ENCODE results near the gene KRT75. TPM values are rescaled to one million over a fixed set of nuclear protein-coding genes. Genes with fewer than 3 reads are reported as not detected.

Gene KRT75
- polyA plus RNA-seq, 1 donor from 2014 or later, result not detected

DNA sequence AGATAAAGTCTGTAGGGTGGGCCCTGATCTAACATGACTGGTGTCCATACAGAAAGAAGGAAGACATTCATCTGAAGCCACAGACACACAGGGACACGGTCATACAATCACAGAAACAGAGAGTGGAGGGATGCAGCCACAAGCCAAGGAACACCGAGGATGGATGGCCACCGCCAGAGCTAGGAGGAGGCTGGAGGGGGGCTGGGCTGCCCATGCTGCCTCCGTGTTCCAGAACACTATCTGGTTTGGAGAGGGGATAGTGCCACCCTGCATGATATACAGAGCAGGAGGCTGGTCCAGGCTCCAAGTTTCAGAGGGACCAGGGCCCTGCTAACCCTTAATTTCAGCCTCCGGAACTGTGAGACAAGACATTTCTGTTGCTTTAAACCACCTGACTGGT lies 8.7 kb downstream of the KRT75 start:
- Histone ChIP-seq H3K4me3 (ENCODE audit: low read length) (no peak overlapping the region), H3K27me3 (ENCODE audit: insufficient read depth, low read depth, low read length) (no peaks in the 10 kb centered on the region), H3K36me3 (ENCODE audit: insufficient read depth, low read length) (no peaks in the 10 kb centered on the region), H2AFZ (ENCODE audit: low read depth, low read length) (no peak overlapping the region), H3K4me2 (ENCODE audit: low read length) (no peak overlapping the region), H4K20me1 (ENCODE audit: insufficient read depth) (no peaks in the 10 kb centered on the region), H3K9ac (ENCODE audit: low read length) (no peak overlapping the region), H3K27ac (ENCODE audit: low read length) (no peak overlapping the region), H3K9me3 (ENCODE audit: low read length) (no peaks in the 10 kb centered on the region), H3K9me2 (ENCODE audit: insufficient read depth, low read length) (no peaks in the 10 kb centered on the region), H3F3A (ENCODE audit: insufficient read depth, low read length, poor library complexity, severe bottlenecking) (no peaks in the 10 kb centered on the region), H3K79me2 (replicated peaks; ENCODE audit: insufficient read depth, low read length) (no peaks in the 10 kb centered on the region)
- TF ChIP-seq CTCF (IDR thresholded peaks at IDR 0.05; ENCODE audit: poor library complexity, severe bottlenecking) (no peak), EP300 (conservative IDR thresholded peaks at IDR 0.05; ENCODE audit: poor library complexity, severe bottlenecking) (no peak), EZH2 (IDR thresholded peaks at IDR 0.05; ENCODE audit: borderline replicate concordance, insufficient read depth, low read length, poor library complexity, severe bottlenecking) (no peak), POLR2AphosphoS5 (IDR thresholded peaks at IDR 0.05) (no peak), SMC3 (conservative IDR thresholded peaks at IDR 0.05; ENCODE audit: poor library complexity) (no peak), REST (IDR thresholded peaks at IDR 0.05; ENCODE audit: borderline replicate concordance) (no peak), TAF1 (IDR thresholded peaks at IDR 0.05; ENCODE audit: low read depth) (no peak)

DNA sequence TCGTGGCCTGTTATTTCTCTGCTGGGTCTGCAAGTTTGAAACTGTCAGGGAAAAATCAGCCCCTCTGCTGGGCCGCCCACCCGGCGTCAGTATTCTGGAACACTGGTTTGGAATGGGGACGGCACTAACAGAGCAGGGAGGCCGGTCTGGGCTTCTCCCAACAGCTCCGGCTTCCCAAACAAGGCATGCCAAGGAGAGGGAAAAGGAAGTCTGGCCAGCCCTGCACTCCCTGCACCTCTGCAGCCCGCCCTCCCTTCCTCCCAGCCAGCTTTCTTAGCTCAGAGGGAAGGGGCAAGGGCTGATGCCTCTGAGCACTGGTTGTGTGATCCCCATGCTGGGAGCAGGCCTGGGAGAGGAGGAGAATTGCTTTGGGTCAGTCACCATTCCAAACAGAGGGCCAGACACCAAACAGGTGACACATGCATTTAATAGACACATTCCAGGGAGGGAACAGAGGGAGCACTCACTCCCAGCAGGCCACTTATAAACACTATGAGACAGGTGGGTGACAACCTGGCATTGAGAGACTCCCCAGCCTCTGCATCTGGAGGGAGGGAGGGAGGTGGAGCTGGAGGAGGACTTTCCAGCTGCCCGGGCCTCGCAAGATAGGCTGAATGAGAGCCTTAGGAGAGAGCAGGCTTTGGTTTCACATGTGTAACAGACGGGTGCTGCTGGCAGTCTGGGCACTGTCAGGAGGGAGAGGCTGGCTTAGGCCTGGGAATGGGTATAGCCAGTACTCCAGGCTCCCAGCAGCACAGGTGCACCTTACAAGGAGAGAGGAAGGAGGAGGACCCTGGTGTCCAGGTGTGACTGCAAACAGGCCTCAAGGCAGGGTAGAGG lies 10.3 kb downstream of the KRT75 start:
- Histone ChIP-seq H3K27me3 (ENCODE audit: insufficient read depth, low read depth, low read length) (no peaks in the 10 kb centered on the region), H3K27ac (ENCODE audit: low read length) (no peak overlapping the region), H3K4me3 (ENCODE audit: low read length) (no peak overlapping the region), H3K79me2 (replicated peaks; ENCODE audit: insufficient read depth, low read length) (no peaks in the 10 kb centered on the region), H3K9ac (ENCODE audit: low read length) (no peak overlapping the region), H3K9me3 (ENCODE audit: low read length) (no peaks in the 10 kb centered on the region), H3F3A (ENCODE audit: insufficient read depth, low read length, poor library complexity, severe bottlenecking) (no peaks in the 10 kb centered on the region), H2AFZ (ENCODE audit: low read depth, low read length) (no peak overlapping the region), H3K4me2 (ENCODE audit: low read length) (no peak overlapping the region), H3K36me3 (ENCODE audit: insufficient read depth, low read length) (no peaks in the 10 kb centered on the region), H4K20me1 (ENCODE audit: insufficient read depth) (no peaks in the 10 kb centered on the region), H3K9me2 (ENCODE audit: insufficient read depth, low read length) (no peaks in the 10 kb centered on the region)
- TF ChIP-seq POLR2AphosphoS5 (IDR thresholded peaks at IDR 0.05) (no peak), CTCF (IDR thresholded peaks at IDR 0.05; ENCODE audit: poor library complexity, severe bottlenecking) (no peak), TAF1 (IDR thresholded peaks at IDR 0.05; ENCODE audit: low read depth) (no peak), REST (IDR thresholded peaks at IDR 0.05; ENCODE audit: borderline replicate concordance) (no peak)

Measured in neural cell (in vitro differentiated cells).